Measurements from ENCODE around the gene DOHH.

The DOHH gene

DNA sequence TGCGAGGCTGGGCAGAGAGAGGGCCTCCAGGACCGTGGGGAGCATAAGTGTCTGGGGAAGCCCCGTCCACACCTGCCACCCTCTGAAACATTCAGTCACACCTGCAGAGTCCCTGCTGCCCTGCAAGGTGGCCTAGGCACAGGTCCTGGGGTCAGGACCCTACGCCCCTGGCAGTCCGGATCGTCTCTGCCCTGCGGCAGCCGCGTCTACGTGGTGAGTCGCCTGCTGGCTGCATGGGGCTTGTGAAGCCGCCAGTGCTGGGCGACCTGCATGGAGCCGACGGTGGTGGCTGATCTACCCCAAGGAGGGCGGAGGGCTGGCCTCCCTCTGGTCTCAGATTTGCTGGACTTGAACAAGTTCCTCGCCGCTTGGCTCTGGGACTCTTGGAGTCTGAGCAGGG, 18.7 kb upstream of the DOHH start:
- Histone ChIP-seq H3K27me3 (ENCODE audit: control insufficient read depth, insufficient read depth, low read length, poor library complexity, severe bottlenecking) (no peaks in the 10 kb centered on the region), H3K27ac (ENCODE audit: insufficient read depth, low read depth, low read length, poor library complexity, severe bottlenecking) (no peak overlapping the region), H3K36me3 (ENCODE audit: control insufficient read depth, insufficient read depth, low read length) (no peaks in the 10 kb centered on the region), H3K9me3 (ENCODE audit: control insufficient read depth, low read length) (no peaks in the 10 kb centered on the region), H3K4me1 (ENCODE audit: control insufficient read depth, insufficient read depth, low read length) (no peaks in the 10 kb centered on the region), H3K4me3 (ENCODE audit: insufficient read depth, low read depth, low read length) (no peak overlapping the region)
- WGBS, 2 experiments: 90 to 91% methylated on average over 18 of the region's 18 CpGs

DNA sequence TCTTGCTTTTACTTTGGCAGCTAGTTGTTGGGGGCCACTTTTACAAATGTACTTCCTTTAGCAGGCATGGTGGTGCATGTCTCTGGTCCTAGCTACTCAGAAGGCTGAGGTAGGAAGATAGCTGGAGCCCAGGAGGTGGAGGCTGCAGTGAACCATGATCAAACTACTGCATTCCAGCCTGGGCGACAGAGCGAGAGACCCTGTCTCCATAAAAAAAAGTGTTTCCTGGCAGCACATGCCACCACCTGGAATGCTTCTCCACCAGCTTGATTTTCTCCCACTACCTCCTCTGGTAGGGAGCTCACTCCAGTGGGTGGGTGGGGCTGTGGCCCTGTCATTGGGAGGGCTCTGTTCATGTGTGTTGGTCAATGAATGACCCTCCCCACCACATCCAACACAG, 18.2 kb upstream of the DOHH start:
- WGBS, 2 experiments: 88 to 98% methylated on average over 2 of the region's 2 CpGs
- Histone ChIP-seq H3K4me1 (ENCODE audit: control insufficient read depth, insufficient read depth, low read length) (no peaks in the 10 kb centered on the region), H3K9me3 (ENCODE audit: control insufficient read depth, low read length) (no peaks in the 10 kb centered on the region), H3K4me3 (ENCODE audit: insufficient read depth, low read depth, low read length) (no peak overlapping the region), H3K27ac (ENCODE audit: insufficient read depth, low read depth, low read length, poor library complexity, severe bottlenecking) (no peak overlapping the region), H3K27me3 (ENCODE audit: control insufficient read depth, insufficient read depth, low read length, poor library complexity, severe bottlenecking) (no peaks in the 10 kb centered on the region), H3K36me3 (ENCODE audit: control insufficient read depth, insufficient read depth, low read length) (no peaks in the 10 kb centered on the region)

DNA sequence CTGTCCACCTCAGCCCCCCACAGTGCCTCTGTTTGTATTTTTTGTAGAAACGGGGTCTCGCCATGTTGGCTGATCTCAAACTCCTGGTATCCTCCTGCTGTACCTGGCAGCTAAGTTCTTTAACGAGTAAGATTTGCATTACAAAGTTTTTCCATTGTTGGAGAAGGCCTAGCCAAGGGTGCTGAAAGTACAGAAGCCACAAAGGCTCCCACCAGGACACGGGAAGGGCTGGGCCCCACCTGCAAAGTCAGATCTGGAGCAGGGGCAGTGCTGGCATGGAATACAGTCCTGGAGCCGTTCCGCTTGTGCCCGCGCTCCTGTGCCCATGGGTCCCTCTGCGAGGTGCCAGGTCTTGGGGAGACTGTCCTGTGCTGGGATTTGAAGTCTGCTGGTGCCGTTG, 17.8 kb upstream of the DOHH start:
- Histone ChIP-seq H3K36me3 (ENCODE audit: control insufficient read depth, insufficient read depth, low read length) (no peaks in the 10 kb centered on the region), H3K27me3 (ENCODE audit: control insufficient read depth, insufficient read depth, low read length, poor library complexity, severe bottlenecking) (no peaks in the 10 kb centered on the region), H3K4me3 (ENCODE audit: insufficient read depth, low read depth, low read length) (no peak overlapping the region), H3K9me3 (ENCODE audit: control insufficient read depth, low read length) (no peaks in the 10 kb centered on the region), H3K4me1 (ENCODE audit: control insufficient read depth, insufficient read depth, low read length) (no peaks in the 10 kb centered on the region), H3K27ac (ENCODE audit: insufficient read depth, low read depth, low read length, poor library complexity, severe bottlenecking) (no peak overlapping the region)
- 68 to 69% methylated on average over 10 of the region's 10 CpGs for WGBS, 2 experiments

DNA sequence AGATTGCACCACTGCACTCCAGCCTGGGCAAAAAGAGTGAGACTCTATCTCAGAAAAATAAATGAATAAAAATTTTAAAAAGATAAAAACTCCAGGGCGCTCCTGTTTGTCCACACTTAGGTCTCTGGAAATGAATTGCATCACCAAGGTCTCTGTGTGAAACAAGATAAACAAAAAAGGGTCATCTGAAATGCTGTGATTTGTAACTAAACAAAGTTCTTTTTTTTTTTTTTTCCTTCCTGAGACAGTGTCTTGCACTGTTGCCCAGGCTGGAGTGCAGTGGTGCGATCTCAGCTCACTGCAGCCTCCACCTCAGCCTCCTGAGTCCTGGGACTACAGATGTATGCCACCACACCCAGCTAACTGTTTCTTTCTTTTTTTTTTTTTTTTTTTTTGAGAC, 17.2 kb upstream of the DOHH start:
- no peaks in the 10 kb centered on the region for H3K36me3 ChIP-seq (ENCODE audit: control insufficient read depth, insufficient read depth, low read length)
- no peak overlapping the region for H3K4me3 ChIP-seq (ENCODE audit: insufficient read depth, low read depth, low read length)
- H3K4me1 ChIP-seq (ENCODE audit: control insufficient read depth, insufficient read depth, low read length): no peaks in the 10 kb centered on the region
- WGBS, 2 experiments: 90 to 94% methylated on average over 2 of the region's 2 CpGs
- H3K27ac ChIP-seq (ENCODE audit: insufficient read depth, low read depth, low read length, poor library complexity, severe bottlenecking): no peak overlapping the region
- no peaks in the 10 kb centered on the region for H3K27me3 ChIP-seq (ENCODE audit: control insufficient read depth, insufficient read depth, low read length, poor library complexity, severe bottlenecking)
- no peaks in the 10 kb centered on the region for H3K9me3 ChIP-seq (ENCODE audit: control insufficient read depth, low read length)

DNA sequence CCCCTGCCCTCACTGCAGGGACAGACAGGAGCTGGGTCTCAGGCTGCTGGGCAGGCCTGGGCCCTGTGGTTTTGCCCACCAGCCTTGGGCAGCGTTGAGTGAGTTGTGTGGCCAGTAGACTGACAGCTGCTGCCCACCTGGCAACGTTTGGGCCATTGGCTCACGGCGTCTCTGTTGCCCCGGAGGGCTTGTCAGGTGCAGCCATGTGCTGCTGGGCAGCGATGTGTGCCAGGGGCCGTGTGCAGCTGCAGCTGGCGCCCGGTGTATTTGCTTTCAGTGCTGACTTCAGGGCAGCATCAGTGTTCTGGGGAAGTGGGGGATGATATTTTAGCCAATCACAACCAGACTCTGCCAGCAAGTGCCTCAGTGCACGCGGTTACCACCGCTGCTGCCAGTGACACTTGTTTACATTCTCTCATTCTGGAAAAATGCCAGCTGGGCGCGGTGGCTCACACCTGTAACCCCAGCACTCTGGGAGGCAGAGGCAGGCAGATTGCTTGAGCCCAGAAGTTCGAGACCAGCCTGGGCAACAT, 16.3 kb upstream of the DOHH start:
- Histone ChIP-seq H3K36me3 (ENCODE audit: control insufficient read depth, insufficient read depth, low read length) (peaks cover 5% of the 10 kb centered on the region), H3K9me3 (ENCODE audit: control insufficient read depth, low read length) (no peaks in the 10 kb centered on the region), H3K27ac (ENCODE audit: insufficient read depth, low read depth, low read length, poor library complexity, severe bottlenecking) (no peak overlapping the region), H3K27me3 (ENCODE audit: control insufficient read depth, insufficient read depth, low read length, poor library complexity, severe bottlenecking) (no peaks in the 10 kb centered on the region), H3K4me3 (ENCODE audit: insufficient read depth, low read depth, low read length) (no peak overlapping the region), H3K4me1 (ENCODE audit: control insufficient read depth, insufficient read depth, low read length) (no peaks in the 10 kb centered on the region)
- 89 to 94% methylated on average over 15 of the region's 15 CpGs for WGBS, 2 experiments

DNA sequence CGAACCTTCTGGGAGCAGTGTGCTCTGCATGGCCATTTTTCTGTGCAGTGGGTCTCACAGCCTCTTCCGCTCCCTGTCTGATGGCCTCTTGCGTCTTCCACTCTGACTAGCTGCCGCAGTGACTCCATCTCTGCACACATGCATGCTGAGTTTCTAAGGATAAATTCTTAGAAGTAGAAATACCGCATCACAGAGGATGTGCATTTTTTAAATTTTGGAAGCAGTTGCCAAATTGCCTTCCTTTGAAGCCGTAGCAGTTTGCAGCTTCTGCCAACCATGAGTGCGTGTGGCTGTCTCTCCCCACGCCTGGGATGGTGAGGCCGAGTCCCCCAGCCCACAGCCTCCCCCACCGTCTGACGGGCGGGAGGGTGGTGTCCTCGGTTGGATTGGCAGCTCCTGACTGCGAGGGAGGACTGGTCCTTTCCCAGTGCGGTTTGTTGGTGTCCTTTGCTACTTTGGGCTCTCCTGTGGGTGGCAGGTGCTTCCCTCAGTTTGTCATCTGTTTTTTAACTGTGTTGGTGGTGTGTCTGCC, 15.5 kb upstream of the DOHH start:
- H3K27me3 ChIP-seq (ENCODE audit: control insufficient read depth, insufficient read depth, low read length, poor library complexity, severe bottlenecking): no peaks in the 10 kb centered on the region
- H3K27ac ChIP-seq (ENCODE audit: insufficient read depth, low read depth, low read length, poor library complexity, severe bottlenecking): no peak overlapping the region
- H3K4me3 ChIP-seq (ENCODE audit: insufficient read depth, low read depth, low read length): no peak overlapping the region
- no peaks in the 10 kb centered on the region for H3K4me1 ChIP-seq (ENCODE audit: control insufficient read depth, insufficient read depth, low read length)
- WGBS, 2 experiments: 88% methylated on average over 15 of the region's 15 CpGs
- peaks cover 5% of the 10 kb centered on the region for H3K36me3 ChIP-seq (ENCODE audit: control insufficient read depth, insufficient read depth, low read length)
- no peaks in the 10 kb centered on the region for H3K9me3 ChIP-seq (ENCODE audit: control insufficient read depth, low read length)

DNA sequence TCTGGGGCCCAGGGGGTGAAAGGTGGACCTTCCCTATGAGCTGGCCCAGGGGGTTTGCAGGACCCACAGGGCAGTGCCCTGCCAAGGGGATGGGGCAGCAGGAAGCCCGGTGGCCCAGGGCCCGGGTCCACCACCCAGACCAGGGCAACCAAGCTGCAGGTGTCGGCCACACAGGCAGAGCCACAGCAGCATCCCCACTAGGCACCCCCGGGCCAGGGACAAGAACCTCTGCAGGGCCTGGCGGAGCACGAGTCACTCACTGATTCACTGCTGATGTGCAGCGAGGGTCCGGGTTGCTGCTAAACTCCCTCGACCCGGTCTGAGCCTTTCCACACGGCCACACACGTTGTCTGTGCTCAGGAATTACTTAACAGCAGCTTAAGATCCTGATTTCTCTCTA, 14.5 kb upstream of the DOHH start:
- WGBS, 2 experiments: 92 to 95% methylated on average over 12 of the region's 12 CpGs
- Histone ChIP-seq H3K4me3 (ENCODE audit: insufficient read depth, low read depth, low read length) (no peak overlapping the region), H3K27me3 (ENCODE audit: control insufficient read depth, insufficient read depth, low read length, poor library complexity, severe bottlenecking) (no peaks in the 10 kb centered on the region), H3K36me3 (ENCODE audit: control insufficient read depth, insufficient read depth, low read length) (peaks cover 5% of the 10 kb centered on the region), H3K4me1 (ENCODE audit: control insufficient read depth, insufficient read depth, low read length) (no peaks in the 10 kb centered on the region), H3K9me3 (ENCODE audit: control insufficient read depth, low read length) (no peaks in the 10 kb centered on the region), H3K27ac (ENCODE audit: insufficient read depth, low read depth, low read length, poor library complexity, severe bottlenecking) (no peak overlapping the region)

DNA sequence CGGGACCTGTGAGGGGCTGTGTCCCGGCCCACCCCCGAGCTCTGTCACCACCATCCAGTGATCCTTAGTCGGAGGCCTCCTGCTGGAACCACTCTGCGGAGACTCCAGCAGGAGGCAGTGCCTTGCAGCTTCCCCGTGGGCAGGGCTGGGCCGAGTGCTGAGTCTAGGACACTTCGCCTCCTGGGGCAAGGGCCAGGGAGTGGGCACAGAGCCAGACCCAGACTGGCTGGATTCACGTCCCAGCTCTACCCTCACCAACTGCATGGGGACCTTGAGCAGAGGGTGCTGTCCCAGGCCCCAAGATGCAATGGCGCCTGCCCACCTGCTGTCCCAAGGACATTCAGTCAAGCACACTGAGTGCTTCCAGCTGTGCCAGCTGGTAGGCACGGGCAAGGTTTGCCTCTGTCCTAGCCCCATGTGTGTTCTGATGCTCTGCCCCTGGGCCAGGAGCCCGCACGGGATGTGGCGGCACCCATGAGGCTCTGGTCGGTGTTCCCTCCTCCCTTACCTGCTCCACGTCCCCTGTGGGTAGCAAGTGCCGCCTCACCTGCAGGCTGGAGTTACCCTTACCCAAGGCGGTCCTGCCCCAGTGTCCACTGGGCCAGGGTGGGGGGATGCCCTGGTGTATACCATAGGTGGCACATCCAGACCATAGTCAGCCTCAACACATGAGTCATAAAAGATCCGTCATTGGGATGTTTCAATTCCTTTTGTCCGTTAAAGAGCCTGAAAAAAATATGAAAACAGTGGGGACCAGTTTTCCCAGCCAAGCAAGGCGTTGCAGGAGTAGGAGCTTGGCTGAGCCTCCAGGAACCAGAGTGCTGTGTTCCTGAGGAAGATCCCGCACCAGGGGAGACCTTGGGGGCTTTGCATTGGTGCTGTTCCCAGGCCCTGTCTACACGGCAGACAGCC, 13.0 kb upstream of the DOHH start:
- no peak overlapping the region for H3K4me3 ChIP-seq (ENCODE audit: insufficient read depth, low read depth, low read length)
- H3K27ac ChIP-seq (ENCODE audit: insufficient read depth, low read depth, low read length, poor library complexity, severe bottlenecking): no peak overlapping the region
- H3K4me1 ChIP-seq (ENCODE audit: control insufficient read depth, insufficient read depth, low read length): no peaks in the 10 kb centered on the region
- WGBS, 2 experiments: 93 to 94% methylated on average over 23 of the region's 23 CpGs
- H3K9me3 ChIP-seq (ENCODE audit: control insufficient read depth, low read length): no peaks in the 10 kb centered on the region
- H3K27me3 ChIP-seq (ENCODE audit: control insufficient read depth, insufficient read depth, low read length, poor library complexity, severe bottlenecking): no peaks in the 10 kb centered on the region
- H3K36me3 ChIP-seq (ENCODE audit: control insufficient read depth, insufficient read depth, low read length): peaks cover 13% of the 10 kb centered on the region

DNA sequence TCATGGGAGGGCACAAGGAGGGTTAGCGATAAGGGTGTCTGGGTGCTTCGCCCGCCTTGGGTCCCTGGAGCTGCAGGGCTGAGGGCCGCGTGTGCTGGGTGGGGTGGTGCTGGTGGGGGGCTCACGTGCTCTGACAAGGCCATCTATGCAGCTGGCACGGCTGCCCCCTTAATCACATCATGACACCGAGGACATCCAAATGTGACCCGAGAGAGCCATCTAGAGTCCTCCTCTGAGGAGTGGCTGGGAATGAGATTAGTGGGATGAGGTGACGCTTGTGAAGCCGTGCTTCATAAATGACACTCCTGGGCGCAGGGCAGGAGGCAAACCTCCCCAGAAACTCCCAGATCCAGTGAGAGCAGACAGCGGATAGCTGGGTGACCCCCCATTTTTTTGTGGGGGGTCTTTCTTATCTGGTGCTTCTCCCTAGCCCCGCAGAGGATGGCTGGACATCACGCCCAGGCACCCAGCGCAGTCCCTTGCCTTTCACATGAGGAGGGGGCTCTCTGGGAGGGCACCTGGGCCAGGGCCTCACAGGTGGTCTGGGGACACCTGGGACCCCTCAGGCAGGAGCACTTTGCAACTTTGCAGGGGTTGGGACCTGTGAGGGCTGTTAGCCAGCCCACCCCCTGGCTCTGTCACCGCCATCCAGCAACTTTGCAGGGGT, 12.2 kb upstream of the DOHH start:
- Histone ChIP-seq H3K4me1 (ENCODE audit: control insufficient read depth, insufficient read depth, low read length) (no peaks in the 10 kb centered on the region), H3K36me3 (ENCODE audit: control insufficient read depth, insufficient read depth, low read length) (peaks cover 13% of the 10 kb centered on the region), H3K9me3 (ENCODE audit: control insufficient read depth, low read length) (no peaks in the 10 kb centered on the region), H3K27ac (ENCODE audit: insufficient read depth, low read depth, low read length, poor library complexity, severe bottlenecking) (no peak overlapping the region), H3K27me3 (ENCODE audit: control insufficient read depth, insufficient read depth, low read length, poor library complexity, severe bottlenecking) (no peaks in the 10 kb centered on the region), H3K4me3 (ENCODE audit: insufficient read depth, low read depth, low read length) (no peak overlapping the region)
- 93 to 95% methylated on average over 17 of the region's 17 CpGs for WGBS, 2 experiments

Measured in ectodermal cell (in vitro differentiated cells).